GM19025 (cell line): ENCODE data around the gene OLFML1.

Source experiments
- ATAC-seq: cut with Tn5 transposase; IDR thresholded peaks from one replicate; pipeline ENCODE4 v1.9.1; 2021; ENCODE audit warnings: mild to moderate bottlenecking, low read depth, moderate library complexity; ENCODE audit not compliant: unreplicated experiment

The OLFML1 gene

GRCh38 chr11:7555052-7555699 lies 69.9 kb downstream of the OLFML1 start:
- ATAC-seq = no peak

- no peak for ATAC-seq
Measured at GRCh38 chr11:7558046-7558445, 72.7 kb downstream of the OLFML1 start.

DNA sequence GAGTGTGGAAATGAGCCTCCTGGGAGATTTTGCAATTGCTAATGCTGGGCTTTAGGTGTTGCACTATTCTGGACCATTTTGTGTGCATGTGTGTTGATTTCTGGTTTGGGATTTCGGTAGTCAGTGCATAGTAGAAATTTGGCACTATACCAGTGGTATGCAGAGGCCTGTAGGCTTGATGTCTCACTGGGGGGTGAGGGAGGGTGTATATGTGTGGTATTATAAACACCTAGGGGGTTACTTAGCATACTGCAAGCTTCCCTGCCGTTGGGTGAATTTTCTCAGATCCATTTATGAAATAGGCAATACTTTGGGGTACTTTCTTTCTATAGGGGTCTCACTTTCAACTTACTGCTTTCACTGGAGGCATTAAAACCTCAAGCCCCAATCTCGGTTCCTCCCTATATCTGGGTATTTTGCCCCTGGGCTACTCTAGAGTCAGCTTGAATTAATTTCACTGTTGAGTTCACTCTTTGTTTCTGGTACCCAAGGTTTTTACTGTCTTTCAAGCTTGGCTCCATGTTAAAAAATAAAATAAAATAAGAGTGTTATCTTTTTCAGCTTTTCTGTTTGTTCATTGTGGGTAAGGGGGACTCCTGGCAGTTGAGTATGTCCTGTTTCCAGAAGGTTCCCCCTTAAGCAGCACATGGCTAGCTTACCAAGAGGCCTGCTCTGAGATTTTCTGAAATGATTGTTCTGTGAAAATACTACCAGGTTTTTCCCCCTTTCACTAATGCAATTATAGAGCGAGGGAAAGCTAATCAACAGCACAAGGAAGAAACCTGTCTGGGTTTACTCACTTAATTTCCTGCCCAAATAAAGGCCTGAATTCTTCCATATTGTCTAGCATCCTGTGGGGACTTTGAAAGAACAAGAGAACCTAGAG lies 74.3 kb downstream of the OLFML1 start:
- ATAC-seq = peak; percentile 65
